Measurements from ENCODE around the gene TEX54. TPM values are rescaled to one million over a fixed set of nuclear protein-coding genes. Genes with fewer than 3 reads are reported as not detected.

TEX54 gene
- total and polyA plus RNA-seq, 2 of the 13 experiments (the other 11 are each of a cell fraction or from before 2014, with no cell fraction given), result not detected

GRCh38 chr11:62805076-62805892 is 27.4 kb downstream of the TEX54 start, which contains the start of gene NXF1 (continued):
- TF ChIP-seq ETV5 (CRISPR knock-in tag; IDR thresholded peaks at IDR 0.05; ENCODE audit: borderline replicate concordance) (peak; percentile 51; the same call in 1 of the 2 replicates), ZNF121 (CRISPR knock-in tag; IDR thresholded peaks at IDR 0.05) (no peak), HBP1 (CRISPR knock-in tag; IDR thresholded peaks at IDR 0.05; ENCODE audit: low read depth) (0 out of 2 replicates have a peak, but pooled peaks have one; percentile 38), ZHX2 (IDR thresholded peaks at IDR 0.05; ENCODE audit: low read depth) (peak; percentile 67; the same call in 1 of the 2 replicates), ZHX2 (CRISPR knock-in tag; IDR thresholded peaks at IDR 0.05; ENCODE audit: borderline replicate concordance) (peak; percentile 75; the same call in 1 of the 2 replicates), SRSF1 (optimal IDR thresholded peaks at IDR 0.05; ENCODE audit: low read depth, low read length) (peak; percentile 96), RFXANK (CRISPR knock-in tag; IDR thresholded peaks at IDR 0.05) (0 out of 2 replicates have a peak, but pooled peaks have one; percentile 19), ZFP1 (CRISPR knock-in tag; IDR thresholded peaks at IDR 0.05) (no peak), SATB2 (CRISPR knock-in tag; IDR thresholded peaks at IDR 0.05) (0 out of 2 replicates have a peak, but pooled peaks have one; percentile 48), NFE2L2 (IDR thresholded peaks at IDR 0.05; ENCODE audit: low read length) (no peak), ZNF766 (CRISPR knock-in tag; IDR thresholded peaks at IDR 0.05; ENCODE audit: borderline replicate concordance) (peak; percentile 76; the same call in 1 of the 2 replicates), ZBTB43 (CRISPR knock-in tag; conservative IDR thresholded peaks at IDR 0.05) (peak; percentile 62; the same call in 1 of the 2 replicates), ZNF746 (CRISPR knock-in tag; IDR thresholded peaks at IDR 0.05) (peak; percentile 78; the same call in 1 of the 2 replicates), IRF1 (CRISPR knock-in tag; IDR thresholded peaks at IDR 0.05; ENCODE audit: low read depth) (no peak), ZSCAN5A (CRISPR knock-in tag; IDR thresholded peaks at IDR 0.05; ENCODE audit: borderline replicate concordance) (peak; percentile 97; the same call in 1 of the 2 replicates), DMAP1 (CRISPR knock-in tag; IDR thresholded peaks at IDR 0.05) (peak; percentile 82), MED13 (CRISPR knock-in tag; IDR thresholded peaks at IDR 0.05) (peak; percentile 76), FLYWCH1 (CRISPR knock-in tag; IDR thresholded peaks at IDR 0.05) (no peak; the same call in 1 of the 2 replicates), ZNF296 (CRISPR knock-in tag; conservative IDR thresholded peaks at IDR 0.05) (0 out of 2 replicates have a peak, but pooled peaks have one; percentile 61)
